ENCODE results near the gene NOS1. TPM values are rescaled to one million over a fixed set of nuclear protein-coding genes. Genes with fewer than 3 reads are reported as not detected.

Gene NOS1
- total RNA-seq, 4 donors from 2014 or later = 0.13 to 2.8 (median 0.73) TPM; not detected in 1

- no peak overlapping the region for H3K27ac ChIP-seq
- no peak for TF ChIP-seq POLR2A (IDR thresholded peaks at IDR 0.05)
- no peak for TF ChIP-seq CTCF (IDR thresholded peaks at IDR 0.05)
- H3K4me3 ChIP-seq (replicated peaks in 1 of 3) = no peak overlapping the region
- no peak for DNase-seq
- H3K27me3 ChIP-seq = no peaks in the 10 kb centered on the region
- H3K36me3 ChIP-seq = peaks cover 38 to 44% of the 10 kb centered on the region in 2 donors
- no peaks in the 10 kb centered on the region for H3K9me3 ChIP-seq
- H3K4me1 ChIP-seq = no peaks in the 10 kb centered on the region
- 93 to 96% methylated on average over 2 of the region's 2 CpGs for WGBS, 2 donors
- intact Hi-C loops (cut with DNase I) = no loop called here
Measured at GRCh38 chr12:117178745-117179144, 182.7 kb downstream of the NOS1 start.

- WGBS, 2 donors = 92 to 99% methylated on average over 10 of the region's 10 CpGs
- no peak for TF ChIP-seq POLR2A (IDR thresholded peaks at IDR 0.05)
- TF ChIP-seq CTCF (IDR thresholded peaks at IDR 0.05) = no peak
- DNase-seq = no peak
- intact Hi-C loops (cut with DNase I) = no loop called here
- H3K4me1 ChIP-seq = no peaks in the 10 kb centered on the region
- no peaks in the 10 kb centered on the region for H3K9me3 ChIP-seq
- peaks cover 42 to 48% of the 10 kb centered on the region in 2 donors for H3K36me3 ChIP-seq
- H3K27ac ChIP-seq = no peak overlapping the region
- no peaks in the 10 kb centered on the region for H3K27me3 ChIP-seq
- H3K4me3 ChIP-seq (replicated peaks in 1 of 3) = no peak overlapping the region
Measured at GRCh38 chr12:117178301-117178700, 183.1 kb downstream of the NOS1 start.

- H3K27ac ChIP-seq = no peak overlapping the region
- H3K4me3 ChIP-seq (replicated peaks in 1 of 3) = no peak overlapping the region
- no peaks in the 10 kb centered on the region for H3K27me3 ChIP-seq
- H3K36me3 ChIP-seq = peaks cover 65 to 71% of the 10 kb centered on the region in 2 donors
- H3K9me3 ChIP-seq = no peaks in the 10 kb centered on the region
- intact Hi-C loops (cut with DNase I) = no loop called here
- 95 to 99% methylated on average over 3 of the region's 3 CpGs for WGBS, 2 donors
- no peak for DNase-seq
- no peaks in the 10 kb centered on the region for H3K4me1 ChIP-seq
- TF ChIP-seq CTCF (IDR thresholded peaks at IDR 0.05) (no peak), POLR2A (IDR thresholded peaks at IDR 0.05) (no peak)
Measured at GRCh38 chr12:117172168-117172567, 189.3 kb downstream of the NOS1 start.

GRCh38 chr12:117171499-117172162 is 189.8 kb downstream of the NOS1 start:
- no peak for TF ChIP-seq POLR2A (IDR thresholded peaks at IDR 0.05)
- TF ChIP-seq CTCF (IDR thresholded peaks at IDR 0.05) = no peak
- 88 to 91% methylated on average over 2 of the region's 2 CpGs for WGBS, 2 donors
- no peak overlapping the region for H3K4me3 ChIP-seq (replicated peaks in 1 of 3)
- no peaks in the 10 kb centered on the region for H3K4me1 ChIP-seq
- no peak overlapping the region for H3K27ac ChIP-seq
- DNase-seq = no peak
- H3K27me3 ChIP-seq = no peaks in the 10 kb centered on the region
- H3K36me3 ChIP-seq = peaks cover 70 to 71% of the 10 kb centered on the region in 2 donors
- H3K9me3 ChIP-seq = no peaks in the 10 kb centered on the region
- intact Hi-C loops (cut with DNase I) = no loop called here

GRCh38 chr12:117169548-117169947 is 191.9 kb downstream of the NOS1 start:
- Histone ChIP-seq H3K27ac (no peak overlapping the region), H3K4me1 (no peaks in the 10 kb centered on the region), H3K4me3 (replicated peaks in 1 of 3) (no peak overlapping the region), H3K36me3 (peaks cover 71 to 74% of the 10 kb centered on the region in 2 donors), H3K27me3 (no peaks in the 10 kb centered on the region), H3K9me3 (no peaks in the 10 kb centered on the region)
- intact Hi-C loops (cut with DNase I) = no loop called here
- TF ChIP-seq CTCF (IDR thresholded peaks at IDR 0.05) (no peak), POLR2A (IDR thresholded peaks at IDR 0.05) (no peak)
- DNase-seq = no peak
- WGBS, 2 donors = 95 to 98% methylated on average over 3 of the region's 3 CpGs

Data from thyroid gland (tissue), 4 donors.